ENCODE measurements around the gene LST1.

Gene LST1

GRCh38 chr6:31558318-31558625, 27.8 kb upstream of the LST1 start:
- peaks cover 22% of the 10 kb centered on the region for H3F3A ChIP-seq (ENCODE audit: control insufficient read depth, insufficient read depth)
- no peak for TF ChIP-seq CTCF (IDR thresholded peaks at IDR 0.05; ENCODE audit: low read depth, low read length, poor library complexity, severe bottlenecking)
- no peak for TF ChIP-seq EZH2phosphoT487 (IDR thresholded peaks at IDR 0.05; ENCODE audit: borderline replicate concordance, low read length)
- no peaks in the 10 kb centered on the region for H3K9me2 ChIP-seq (replicated peaks; ENCODE audit: control insufficient read depth, low read length)
- peak overlapping the region; percentile 64 for H3K4me3 ChIP-seq (ENCODE audit: low read length)
- H3K4me2 ChIP-seq (ENCODE audit: low read length) = peak overlapping the region; percentile 79
- H3K79me2 ChIP-seq (ENCODE audit: control insufficient read depth, low read length) = no peaks in the 10 kb centered on the region
- H3K36me3 ChIP-seq (ENCODE audit: control insufficient read depth, low read length) = peaks cover 30% of the 10 kb centered on the region
- H4K20me1 ChIP-seq (ENCODE audit: control insufficient read depth, insufficient read depth, low read depth, low read length) = no peaks in the 10 kb centered on the region
- peaks cover 6% of the 10 kb centered on the region for H3K27me3 ChIP-seq (ENCODE audit: control insufficient read depth, low read length)
- peak overlapping the region; percentile 85 for H3K27ac ChIP-seq (ENCODE audit: low read depth, low read length)
- H3K9me3 ChIP-seq (ENCODE audit: control insufficient read depth, insufficient read depth, low read length) = no peaks in the 10 kb centered on the region
- peaks cover 73% of the 10 kb centered on the region for H3K4me1 ChIP-seq (ENCODE audit: control insufficient read depth, low read length)

- H3K9me2 ChIP-seq (replicated peaks; ENCODE audit: control insufficient read depth, low read length) = no peaks in the 10 kb centered on the region
- H3K79me2 ChIP-seq (ENCODE audit: control insufficient read depth, low read length) = no peaks in the 10 kb centered on the region
- H3K4me2 ChIP-seq (ENCODE audit: low read length) = peak overlapping the region; percentile 79
- H3K4me3 ChIP-seq (ENCODE audit: low read length) = peak overlapping the region; percentile 64
- H3F3A ChIP-seq (ENCODE audit: control insufficient read depth, insufficient read depth) = peaks cover 20% of the 10 kb centered on the region
- H4K20me1 ChIP-seq (ENCODE audit: control insufficient read depth, insufficient read depth, low read depth, low read length) = no peaks in the 10 kb centered on the region
- TF ChIP-seq CTCF (IDR thresholded peaks at IDR 0.05; ENCODE audit: low read depth, low read length, poor library complexity, severe bottlenecking) = no peak
- H3K9me3 ChIP-seq (ENCODE audit: control insufficient read depth, insufficient read depth, low read length) = no peaks in the 10 kb centered on the region
- H3K36me3 ChIP-seq (ENCODE audit: control insufficient read depth, low read length) = peaks cover 30% of the 10 kb centered on the region
- H3K4me1 ChIP-seq (ENCODE audit: control insufficient read depth, low read length) = peaks cover 79% of the 10 kb centered on the region
- peak overlapping the region; percentile 85 for H3K27ac ChIP-seq (ENCODE audit: low read depth, low read length)
- H3K27me3 ChIP-seq (ENCODE audit: control insufficient read depth, low read length) = peaks cover 8% of the 10 kb centered on the region
Measured at GRCh38 chr6:31558631-31559500, 27.2 kb upstream of the LST1 start.

GRCh38 chr6:31559606-31559957, 26.5 kb upstream of the LST1 start:
- peak overlapping the region; percentile 79 for H3K4me2 ChIP-seq (ENCODE audit: low read length)
- peaks cover 30% of the 10 kb centered on the region for H3K36me3 ChIP-seq (ENCODE audit: control insufficient read depth, low read length)
- H3K9me2 ChIP-seq (replicated peaks; ENCODE audit: control insufficient read depth, low read length) = no peaks in the 10 kb centered on the region
- no peaks in the 10 kb centered on the region for H3K79me2 ChIP-seq (ENCODE audit: control insufficient read depth, low read length)
- peaks cover 16% of the 10 kb centered on the region for H3F3A ChIP-seq (ENCODE audit: control insufficient read depth, insufficient read depth)
- H4K20me1 ChIP-seq (ENCODE audit: control insufficient read depth, insufficient read depth, low read depth, low read length) = no peaks in the 10 kb centered on the region
- peaks cover 8% of the 10 kb centered on the region for H3K27me3 ChIP-seq (ENCODE audit: control insufficient read depth, low read length)
- H3K9me3 ChIP-seq (ENCODE audit: control insufficient read depth, insufficient read depth, low read length) = no peaks in the 10 kb centered on the region
- no peak for TF ChIP-seq CTCF (IDR thresholded peaks at IDR 0.05; ENCODE audit: low read depth, low read length, poor library complexity, severe bottlenecking)
- TF ChIP-seq EZH2phosphoT487 (IDR thresholded peaks at IDR 0.05; ENCODE audit: borderline replicate concordance, low read length) = no peak
- peak overlapping the region; percentile 85 for H3K27ac ChIP-seq (ENCODE audit: low read depth, low read length)
- H3K4me1 ChIP-seq (ENCODE audit: control insufficient read depth, low read length) = peaks cover 75% of the 10 kb centered on the region
- H3K4me3 ChIP-seq (ENCODE audit: low read length) = peak overlapping the region; percentile 64
